GM18868 (cell line): ENCODE measurements around the gene KHK.
A peak's percentile ranks its signal among the peaks of the same experiment; 100 is the strongest.

ENCODE experiments used
- ATAC-seq: cut with Tn5 transposase; IDR thresholded peaks from one replicate; pipeline ENCODE4 v1.9.1; 2021; ENCODE audit warnings: mild to moderate bottlenecking, moderate library complexity; ENCODE audit not compliant: unreplicated experiment

KHK gene

DNA sequence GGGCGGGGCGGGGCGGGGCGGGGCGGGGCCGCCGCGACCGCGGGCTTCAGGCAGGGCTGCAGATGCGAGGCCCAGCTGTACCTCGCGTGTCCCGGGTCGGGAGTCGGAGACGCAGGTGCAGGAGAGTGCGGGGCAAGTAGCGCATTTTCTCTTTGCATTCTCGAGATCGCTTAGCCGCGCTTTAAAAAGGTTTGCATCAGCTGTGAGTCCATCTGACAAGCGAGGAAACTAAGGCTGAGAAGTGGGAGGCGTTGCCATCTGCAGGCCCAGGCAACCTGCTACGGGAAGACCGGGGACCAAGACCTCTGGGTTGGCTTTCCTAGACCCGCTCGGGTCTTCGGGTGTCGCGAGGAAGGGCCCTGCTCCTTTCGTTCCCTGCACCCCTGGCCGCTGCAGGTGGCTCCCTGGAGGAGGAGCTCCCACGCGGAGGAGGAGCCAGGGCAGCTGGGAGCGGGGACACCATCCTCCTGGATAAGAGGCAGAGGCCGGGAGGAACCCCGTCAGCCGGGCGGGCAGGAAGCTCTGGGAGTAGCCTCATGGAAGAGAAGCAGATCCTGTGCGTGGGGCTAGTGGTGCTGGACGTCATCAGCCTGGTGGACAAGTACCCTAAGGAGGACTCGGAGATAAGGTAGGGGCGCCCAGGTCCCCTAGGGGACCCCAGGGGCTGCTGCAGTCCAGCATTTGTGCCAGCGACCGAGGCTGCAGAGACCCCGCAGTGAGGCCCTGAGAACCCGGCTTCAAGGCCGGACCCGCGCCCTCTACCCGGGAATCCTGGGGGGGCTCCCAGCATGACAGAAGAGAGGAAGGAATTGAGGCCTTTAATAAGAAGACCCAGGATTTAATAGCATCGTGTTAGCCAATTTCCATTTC is at the start of gene KHK:
KHK (plus strand) TSS at position 49 of the 870 bp plus-strand sequence; CDS start at position 537, 488 bp downstream.
- ATAC-seq = peak; percentile 11

DNA sequence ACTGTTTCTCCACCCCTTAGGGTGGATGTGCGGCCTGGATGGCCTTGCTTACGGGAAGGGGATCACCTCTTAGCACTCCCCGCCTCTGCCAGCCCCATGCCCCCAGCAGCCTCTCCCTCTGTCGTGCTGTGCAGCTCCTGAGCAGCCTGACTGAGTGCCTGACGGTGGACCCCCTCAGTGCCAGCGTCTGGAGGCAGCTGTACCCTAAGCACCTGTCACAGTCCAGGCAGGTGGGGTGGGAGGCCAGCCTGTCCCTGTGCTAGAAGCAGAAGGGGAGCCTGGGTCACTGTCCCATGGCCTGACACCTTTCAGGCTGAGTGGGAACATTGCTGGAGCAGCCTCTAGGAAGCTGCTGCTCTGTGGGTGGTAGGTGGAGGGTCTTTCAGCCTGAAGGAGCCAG is 48.6 kb upstream of the KHK start:
- ATAC-seq = no peak

DNA sequence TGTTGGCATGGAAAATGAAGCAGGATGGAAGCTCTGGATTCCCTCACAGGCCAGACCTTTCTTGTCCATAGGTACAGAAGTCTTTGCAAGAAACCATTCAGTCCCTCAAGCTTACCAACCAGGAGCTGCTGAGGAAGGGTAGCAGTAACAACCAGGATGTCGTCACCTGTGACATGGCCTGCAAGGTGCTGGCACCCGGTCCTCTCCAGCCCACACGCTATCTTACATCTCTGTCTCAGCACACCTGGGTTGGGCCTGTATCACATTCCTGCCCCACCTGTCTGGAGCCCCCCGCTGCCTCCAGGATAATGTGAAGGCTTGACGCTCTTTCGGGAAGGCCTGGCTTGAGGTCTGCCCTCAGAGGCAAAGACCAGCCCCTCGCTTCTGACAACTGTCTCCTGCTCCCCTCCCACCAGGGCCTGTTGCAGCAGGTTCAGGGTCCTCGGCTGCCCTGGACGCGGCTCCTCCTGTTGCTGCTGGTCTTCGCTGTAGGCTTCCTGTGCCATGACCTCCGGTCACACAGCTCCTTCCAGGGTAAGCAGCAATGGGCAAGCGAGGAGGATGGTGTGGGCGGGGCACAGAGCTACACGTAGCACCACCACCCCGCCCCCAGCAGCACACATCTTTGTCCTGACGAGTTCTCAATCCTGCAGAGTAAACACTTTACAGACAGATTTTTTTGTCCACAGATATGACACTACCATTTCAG is 47.8 kb upstream of the KHK start:
- ATAC-seq = no peak

DNA sequence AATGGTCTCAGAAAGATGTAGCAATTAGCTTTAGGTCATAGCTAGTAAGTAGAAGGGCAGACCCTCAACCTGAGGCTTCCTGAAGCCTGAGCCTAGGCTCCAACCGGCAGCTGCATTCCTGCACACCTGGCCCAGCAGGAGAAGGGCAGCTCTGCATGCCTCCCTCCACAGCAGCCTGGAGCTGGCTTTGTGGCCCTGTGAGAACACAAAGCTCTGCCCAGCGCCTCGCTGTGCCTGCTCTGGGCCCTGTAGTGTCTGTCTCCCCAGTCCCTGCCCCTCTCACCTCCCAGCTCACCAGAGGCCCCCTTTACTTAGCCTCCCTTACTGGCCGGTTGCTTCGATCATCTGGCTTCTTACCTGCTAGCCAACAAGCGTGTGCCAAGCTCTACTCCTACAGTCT is 47.1 kb upstream of the KHK start:
- no peak for ATAC-seq

DNA sequence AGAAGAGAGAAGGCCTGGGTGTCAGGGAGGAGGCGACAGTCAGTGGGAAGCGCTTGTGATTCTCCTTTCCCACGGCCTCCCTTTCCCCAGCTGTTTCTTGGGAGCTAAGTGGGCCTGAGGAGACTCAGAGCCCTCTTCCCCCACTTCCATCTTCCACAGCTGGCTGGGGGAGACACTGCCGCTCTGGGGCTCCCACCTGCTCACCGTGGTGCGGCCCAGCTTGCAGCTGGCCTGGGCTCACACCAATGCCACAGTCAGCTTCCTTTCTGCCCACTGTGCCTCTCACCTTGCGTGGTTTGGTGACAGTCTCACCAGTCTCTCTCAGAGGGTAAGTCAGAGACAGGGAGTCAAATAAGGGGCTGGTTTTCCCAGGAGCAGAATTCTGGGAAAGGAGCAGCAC is 46.7 kb upstream of the KHK start:
- no peak for ATAC-seq

DNA sequence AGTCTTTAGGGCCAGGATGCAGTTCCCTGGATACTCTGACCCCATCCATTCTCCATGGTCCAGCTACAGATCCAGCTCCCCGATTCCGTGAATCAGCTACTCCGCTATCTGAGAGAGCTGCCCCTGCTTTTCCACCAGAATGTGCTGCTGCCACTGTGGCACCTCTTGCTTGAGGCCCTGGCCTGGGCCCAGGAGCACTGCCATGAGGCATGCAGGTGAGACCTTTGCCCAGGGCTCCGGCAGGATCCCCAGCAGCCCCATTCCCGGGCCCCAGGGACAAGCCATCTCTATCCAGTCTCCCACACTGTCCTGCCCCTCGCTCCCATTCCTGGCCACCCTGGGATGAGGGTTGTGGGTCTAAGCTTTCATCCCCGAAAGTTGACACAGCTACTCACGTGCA is 46.3 kb upstream of the KHK start:
- no peak for ATAC-seq

DNA sequence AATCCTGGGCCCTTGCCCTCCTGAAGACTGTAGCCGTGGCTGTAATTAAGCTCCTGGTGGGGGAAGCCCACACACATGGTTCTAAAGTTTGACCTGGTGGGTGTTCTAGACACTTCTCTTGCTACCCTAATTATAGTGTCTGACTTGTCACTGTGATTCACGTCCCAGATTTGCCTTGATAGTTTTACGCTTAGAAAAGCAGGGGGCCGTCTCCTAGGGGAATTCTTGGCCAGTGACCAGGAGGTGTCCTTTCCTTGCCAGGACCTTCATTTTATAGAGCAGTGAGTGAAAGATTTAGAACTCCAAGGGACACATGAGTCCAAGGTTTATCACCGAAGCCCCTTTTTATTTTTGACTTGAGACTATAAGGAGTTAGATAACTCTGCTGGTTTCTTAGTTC is 44.8 kb upstream of the KHK start:
- ATAC-seq = peak; percentile 42

DNA sequence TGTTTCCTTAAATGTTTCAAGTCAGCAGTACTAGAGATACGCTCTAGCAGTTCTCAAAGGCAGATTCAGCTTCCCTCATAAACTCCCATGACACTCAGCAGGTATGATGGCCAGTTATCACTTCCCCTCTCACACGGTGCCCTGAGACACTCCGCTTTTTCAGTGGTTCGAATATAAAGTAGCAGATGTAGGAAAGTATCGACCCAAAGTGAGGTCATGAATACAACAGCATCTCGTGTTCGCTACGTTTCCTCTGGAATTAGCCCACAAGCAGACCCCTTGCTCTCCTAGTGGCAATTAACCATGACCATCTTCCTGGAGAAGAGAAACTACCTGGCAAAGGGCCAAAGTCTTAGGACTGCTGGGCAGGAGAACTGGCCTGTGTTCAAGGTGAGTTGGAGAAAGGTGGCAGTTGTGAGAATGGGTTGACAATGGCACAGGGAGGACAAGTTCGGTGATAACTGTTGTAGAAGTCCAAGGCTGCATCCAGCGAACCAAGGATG is 44.4 kb upstream of the KHK start:
- peak; percentile 85 for ATAC-seq

DNA sequence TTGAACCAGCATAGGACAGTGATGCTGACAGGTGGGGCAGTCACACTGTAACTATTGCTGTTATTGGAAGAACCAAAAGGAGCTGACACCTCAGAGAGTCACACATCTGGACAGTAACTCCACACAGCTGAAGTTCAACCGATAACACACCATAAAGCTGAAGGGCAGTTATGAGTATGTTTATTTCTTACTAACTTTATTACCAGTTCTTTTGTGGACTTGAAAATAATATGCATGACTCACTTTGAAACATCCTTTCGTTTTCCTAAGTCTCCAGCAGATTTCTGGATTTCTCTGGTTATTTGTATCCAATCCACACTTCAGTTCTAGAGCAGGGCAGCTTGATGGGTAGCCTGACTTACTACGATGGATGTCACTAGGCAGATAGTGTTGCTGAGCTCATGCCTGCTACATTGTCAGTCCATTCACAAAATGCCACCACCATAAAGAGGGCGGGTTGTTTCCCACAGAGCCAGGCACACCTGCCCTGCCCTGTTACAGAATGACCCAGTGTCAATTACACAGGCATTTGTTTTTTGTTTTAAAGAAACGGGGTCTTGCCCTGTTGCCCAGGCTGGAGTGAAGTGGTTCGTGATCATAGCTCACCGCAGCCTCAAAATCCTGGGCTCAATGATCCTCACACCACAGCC is 43.5 kb upstream of the KHK start:
- no peak for ATAC-seq

DNA sequence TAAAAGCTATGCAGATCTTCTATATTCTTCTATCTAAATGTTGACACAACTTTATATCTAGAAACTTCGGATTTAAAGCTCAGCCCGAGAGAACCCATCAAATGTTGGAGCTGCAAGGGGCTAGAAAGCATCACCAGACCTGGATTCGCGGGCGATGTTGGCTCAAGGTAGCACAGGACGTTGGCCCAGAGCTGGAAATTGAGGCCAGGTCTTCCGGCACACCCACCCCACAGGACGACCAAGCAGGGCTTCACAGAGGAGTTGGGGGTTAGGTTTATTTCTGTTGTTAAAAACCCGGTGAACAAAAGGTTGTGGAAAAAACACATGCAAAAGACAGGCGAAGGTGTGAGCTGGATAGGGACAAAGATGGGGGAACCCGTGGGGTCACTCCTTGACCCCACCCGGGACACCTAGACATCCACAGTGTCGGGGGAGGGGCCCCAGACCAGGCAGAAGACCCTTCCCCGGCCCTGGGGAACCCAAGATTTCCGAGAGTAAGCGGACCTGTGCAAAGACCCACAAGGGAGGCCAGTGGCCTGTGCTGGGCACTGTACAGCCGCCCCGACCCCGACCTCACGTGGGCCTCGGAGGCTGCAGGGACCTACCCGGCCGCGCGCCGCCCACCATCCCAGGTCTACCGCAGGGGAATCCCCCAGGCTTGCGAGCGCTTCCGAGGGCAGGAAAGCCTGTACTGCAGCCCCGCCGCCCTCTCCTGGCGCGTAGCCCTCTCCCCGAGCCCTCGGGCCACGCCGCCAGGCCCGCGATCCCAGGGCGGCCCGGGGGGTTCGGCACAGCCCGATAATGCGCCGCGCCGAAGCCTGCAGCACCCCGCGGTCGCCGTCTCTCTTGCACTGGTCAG is 36.9 kb upstream of the KHK start:
- peak; percentile 30 for ATAC-seq

DNA sequence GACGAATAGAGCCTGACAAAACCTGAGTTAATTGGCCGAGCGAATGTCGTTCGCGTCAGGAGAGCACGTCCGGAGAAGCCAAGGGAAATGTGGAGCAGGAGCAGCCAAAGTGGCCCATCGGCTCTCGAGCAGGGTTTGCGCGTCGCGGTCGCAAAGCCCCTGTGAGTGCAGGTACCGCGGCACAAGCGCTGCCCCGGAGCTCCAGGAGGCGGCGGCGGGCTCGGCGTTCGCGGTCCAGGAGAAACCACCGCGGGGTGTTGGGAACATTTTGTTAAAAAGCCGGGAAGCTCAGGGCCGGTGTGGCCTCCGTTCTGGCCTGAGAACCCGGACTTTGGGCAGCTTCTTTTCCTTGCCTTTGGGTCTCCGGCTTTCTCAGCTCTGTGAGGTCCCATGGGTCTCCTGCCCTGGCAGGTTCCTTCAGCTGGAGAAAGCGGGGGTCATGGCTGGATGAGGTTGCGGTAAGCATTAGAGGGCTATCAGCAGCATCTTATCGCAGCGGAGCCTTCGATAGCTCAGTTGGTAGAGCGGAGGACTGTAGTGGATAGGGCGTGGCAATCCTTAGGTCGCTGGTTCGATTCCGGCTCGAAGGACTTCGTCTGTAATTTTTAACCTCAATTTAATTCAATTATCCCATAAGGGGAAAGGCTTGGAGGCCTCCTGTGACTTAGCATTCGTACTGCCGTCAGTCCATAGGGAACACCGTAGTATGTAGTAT is 36.1 kb upstream of the KHK start:
- peak; percentile 50 for ATAC-seq

DNA sequence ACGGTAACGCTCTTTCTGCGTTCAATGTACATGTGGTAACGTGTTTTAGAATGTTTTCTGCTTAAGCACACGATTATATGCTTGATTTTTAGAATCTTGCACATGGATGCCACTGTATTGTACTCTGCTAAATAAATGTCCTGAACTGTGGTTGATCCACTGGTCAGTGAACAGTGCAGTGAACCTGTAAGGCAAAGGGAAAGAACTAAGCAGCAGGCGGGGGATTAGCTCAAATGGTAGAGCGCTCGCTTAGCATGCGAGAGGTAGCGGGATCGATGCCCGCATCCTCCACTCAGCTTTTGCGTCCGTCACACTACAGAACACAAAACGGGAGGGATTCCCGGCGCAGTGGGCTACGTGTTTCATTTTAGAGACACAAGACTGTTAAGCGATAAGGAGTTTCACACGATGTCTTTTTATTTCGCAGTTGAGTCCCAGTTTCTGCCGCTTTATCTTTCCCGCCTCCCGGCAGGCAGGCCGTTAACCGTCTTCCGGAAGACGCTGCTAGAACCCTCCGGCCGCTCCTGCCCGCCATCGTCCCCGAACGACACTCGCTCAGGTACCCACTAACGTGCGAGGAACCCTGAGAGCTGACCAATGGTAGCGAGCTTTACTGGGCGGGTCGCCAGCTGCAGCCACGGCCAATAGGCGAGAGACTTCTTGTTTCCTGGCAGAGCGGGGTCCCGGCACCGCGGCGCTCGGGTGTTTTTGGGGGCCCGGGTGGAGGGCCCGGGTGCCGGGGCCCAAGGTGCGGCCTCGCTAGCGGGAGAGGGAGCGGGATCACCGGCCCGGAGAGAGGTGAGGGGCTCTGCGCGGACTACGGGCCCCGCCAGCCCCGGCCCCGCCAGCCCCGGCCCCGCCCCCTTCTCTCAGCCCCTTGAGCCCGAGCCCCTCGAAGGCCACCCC is 35.3 kb upstream of the KHK start, which contains the start of gene AGBL5:
AGBL5 (plus strand) TSS at position 673 of the 906 bp plus-strand sequence. CDS start 1,291 bp downstream, outside the sequence.
- ATAC-seq = peak; percentile 67

DNA sequence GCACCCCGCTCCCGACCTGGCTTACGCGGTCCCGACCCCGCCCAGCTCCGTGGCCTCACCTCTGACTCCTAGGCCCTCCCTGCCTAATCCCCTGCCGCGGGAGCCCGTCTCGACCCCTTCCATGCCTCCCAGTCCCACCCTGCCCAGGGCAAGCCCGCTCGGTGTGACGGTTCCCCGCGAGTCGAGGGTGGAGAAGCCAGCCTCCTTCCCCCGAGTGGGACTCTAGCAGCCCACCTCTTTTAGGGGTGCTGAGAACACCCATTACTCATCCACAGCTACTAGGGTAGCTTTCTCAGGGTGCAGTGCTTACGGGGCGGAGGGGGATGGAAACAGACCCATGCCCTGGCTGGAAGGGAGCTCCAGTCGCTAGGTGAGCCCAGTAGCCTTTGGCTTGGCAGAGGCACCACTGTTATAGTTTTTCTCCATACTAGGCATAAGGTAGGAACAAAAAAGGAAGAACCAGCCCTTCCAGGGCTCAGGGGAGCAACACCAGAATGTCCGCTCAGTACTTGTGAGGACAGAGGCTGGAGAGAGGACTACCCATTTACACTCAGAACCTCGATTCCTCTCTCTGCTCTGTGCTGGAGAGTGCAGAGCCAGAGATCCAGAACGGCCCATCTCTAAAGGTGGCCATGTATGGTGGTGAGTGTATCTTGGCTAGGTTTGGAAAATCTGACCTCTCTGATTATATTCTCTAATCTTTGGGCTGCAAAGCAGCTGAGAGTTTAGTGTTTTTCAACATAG is 34.5 kb upstream of the KHK start:
- no peak for ATAC-seq

DNA sequence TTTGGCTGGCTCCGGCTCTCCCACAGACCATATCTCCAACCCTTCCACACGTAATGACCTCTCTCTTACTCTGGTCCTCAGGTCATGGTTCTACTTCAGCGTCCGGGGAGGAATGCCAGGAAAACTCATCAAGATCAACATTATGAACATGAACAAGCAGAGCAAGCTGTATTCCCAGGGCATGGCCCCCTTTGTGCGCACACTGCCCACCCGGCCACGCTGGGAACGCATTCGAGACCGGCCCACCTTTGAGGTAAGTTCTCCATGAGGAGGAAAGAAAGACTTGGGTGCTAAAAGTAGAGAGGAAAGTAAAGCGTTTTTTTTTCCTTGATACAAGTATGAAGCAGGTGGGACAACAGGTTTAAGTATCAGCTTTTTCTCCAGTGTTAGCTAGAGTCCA is 33.3 kb upstream of the KHK start:
- ATAC-seq = no peak

DNA sequence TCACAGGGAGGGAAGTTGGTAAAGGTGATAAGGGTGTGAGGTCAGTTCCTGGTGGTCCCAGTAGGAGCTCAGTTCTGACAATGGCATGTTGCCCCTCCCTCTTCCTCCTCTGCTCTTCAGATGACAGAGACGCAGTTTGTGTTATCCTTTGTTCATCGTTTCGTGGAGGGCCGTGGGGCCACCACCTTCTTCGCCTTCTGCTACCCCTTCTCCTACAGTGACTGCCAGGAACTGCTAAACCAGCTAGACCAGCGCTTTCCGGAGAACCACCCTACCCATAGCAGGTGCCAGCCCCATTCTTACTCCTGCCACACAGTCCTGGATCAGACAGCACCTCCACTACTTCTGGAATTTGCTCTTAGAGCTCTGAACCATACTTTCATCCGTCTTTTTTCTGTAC is 32.8 kb upstream of the KHK start:
- ATAC-seq = no peak

DNA sequence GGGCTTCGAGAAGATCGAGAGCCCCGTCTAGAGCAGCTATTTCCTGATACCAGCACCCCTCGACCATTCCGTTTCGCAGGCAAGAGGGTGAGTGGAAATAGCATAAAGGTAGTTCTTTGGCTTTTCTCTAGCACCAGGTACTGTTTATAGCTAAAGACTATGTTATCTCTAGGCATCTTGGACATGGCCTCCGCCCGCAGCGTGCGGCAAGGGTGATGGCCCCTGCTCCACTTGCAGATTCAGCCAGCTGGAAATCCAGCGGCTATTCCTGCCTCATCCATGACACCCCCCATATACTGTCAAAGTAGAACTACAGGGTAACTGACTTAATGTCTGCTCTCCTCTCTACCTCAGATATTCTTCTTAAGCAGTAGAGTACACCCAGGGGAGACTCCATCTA is 31.9 kb upstream of the KHK start:
- ATAC-seq = no peak

DNA sequence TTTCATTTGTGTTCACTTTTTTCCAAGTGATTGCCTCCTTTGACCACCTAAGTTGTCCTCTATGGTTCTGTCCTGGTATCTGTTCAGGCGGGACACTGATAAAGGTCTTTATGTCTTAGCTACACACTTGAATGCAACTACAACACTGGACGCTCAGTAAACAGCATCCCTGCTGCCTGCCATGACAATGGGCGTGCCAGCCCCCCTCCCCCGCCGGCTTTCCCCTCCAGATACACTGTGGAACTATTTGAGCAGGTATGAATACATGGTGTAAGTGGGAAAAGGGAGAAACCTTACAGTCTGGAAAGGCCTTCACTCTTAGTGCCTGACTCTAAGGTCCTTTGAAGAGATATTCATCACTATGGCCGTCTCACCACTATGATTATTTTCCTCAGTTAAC is 29.4 kb upstream of the KHK start:
- no peak for ATAC-seq

DNA sequence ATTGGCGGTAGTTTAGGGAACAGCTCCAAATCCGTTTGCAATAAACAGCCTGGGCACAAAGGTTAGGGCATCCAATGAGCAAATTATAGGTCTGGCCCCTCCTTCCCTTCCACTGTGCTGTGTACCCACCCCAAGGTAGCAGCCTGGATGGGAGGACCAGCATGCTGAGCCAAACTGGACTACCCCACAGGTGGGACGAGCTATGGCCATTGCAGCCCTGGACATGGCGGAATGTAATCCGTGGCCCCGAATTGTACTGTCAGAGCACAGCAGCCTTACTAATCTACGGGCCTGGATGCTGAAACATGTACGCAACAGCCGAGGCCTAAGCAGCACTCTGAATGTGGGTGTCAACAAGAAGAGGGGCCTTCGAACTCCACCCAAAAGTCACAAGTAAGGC is 28.4 kb upstream of the KHK start:
- ATAC-seq = no peak
